HG03432 (cell line): ENCODE measurements around the gene RPL22.
A peak's percentile ranks its signal among the peaks of the same experiment; 100 is the strongest.

Experiments
- ATAC-seq: cut with Tn5 transposase; IDR thresholded peaks from one replicate; pipeline ENCODE4 v1.9.1; 2021; ENCODE audit warnings: mild to moderate bottlenecking, moderate library complexity; ENCODE audit not compliant: unreplicated experiment

Gene RPL22

DNA sequence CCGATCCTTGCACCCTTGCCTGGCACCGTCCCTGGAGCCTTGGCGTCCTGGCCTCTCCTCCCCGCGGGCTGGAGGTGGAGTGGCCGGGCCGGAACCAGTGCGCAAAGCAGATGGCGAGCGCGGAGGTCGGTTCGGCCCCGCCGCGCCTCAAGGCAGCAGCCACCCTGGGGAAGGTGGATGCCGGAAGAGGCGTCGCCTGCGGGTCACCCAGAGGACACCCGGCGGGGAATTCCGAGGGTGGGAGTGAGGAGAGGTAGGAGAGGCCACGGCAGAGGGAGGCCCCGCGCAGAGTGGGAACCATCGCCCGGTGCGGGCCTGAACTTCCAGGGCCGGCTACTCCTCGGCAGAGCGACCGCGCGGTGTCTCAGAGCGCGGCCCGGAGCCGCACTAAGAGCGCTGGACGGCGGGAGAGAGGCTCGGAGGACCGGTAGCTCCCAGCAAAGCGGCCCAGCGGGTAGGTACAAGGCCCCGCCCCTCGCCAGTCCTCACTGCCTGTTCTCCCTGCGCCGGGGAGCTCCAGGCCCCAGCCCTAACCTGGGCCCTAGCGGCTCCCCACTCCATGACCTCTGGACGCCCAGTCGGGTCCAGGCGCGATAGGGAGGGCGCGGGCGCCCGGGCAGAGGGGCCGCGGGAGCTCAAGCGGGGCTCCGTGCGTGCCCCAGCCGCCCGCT lies 6.6 kb upstream of the RPL22 start, which contains the start of gene RNF207:
Gene RNF207 (plus strand): TSS at position 271 of the 671 bp plus-strand sequence. CDS start 417 bp downstream, outside the sequence.
- peak; percentile 64 for ATAC-seq

DNA sequence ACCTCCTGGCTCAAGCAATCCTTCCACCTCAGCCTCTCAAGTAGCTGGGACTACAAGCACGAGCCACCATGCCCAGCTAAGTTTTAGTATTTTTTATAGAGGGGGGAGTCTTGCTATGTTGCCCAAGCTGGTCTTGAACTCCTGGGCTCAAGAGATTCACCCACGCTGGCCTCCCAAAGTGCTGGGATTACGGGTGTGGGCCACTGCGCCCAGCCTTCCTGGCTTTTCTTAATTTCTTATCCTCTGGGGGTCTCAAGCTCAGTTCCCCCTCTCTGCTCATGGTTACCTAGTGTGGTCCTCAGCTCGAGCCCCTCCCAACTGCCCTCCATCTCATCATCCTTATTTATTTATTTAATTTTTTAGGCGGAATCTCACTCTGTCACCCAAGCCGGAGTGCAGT lies 2.9 kb upstream of the RPL22 start:
- no peak for ATAC-seq

DNA sequence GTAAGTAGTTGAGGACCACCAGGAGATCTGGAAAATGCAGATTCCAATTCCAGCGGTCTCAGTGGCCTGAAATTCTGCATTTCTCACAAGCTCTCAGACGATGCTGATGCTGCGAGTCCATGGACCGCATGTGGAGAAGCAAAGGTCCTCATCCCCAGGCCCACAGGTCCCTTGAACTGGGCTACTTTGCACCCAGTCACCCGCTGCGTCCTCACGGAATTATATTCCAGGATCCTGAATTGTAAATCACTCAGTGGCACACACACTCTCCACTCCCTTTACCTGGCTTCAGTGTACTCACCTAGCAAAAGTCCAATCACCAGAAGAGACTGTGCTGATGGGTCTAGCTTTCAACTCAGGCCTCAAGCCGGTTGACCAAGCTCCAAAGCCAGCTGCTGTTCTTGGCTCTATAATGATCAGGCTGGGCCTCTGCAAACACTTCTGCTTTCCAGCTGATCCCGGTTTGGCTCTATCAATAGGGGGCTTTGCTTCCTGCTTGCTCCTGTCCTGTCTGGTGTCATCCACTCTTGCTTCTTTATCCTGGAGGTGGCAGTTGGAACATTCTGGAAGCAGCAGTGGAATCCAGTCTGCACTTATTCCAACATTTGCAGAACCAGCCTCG lies 904 bp upstream of the RPL22 start:
- no peak for ATAC-seq

DNA sequence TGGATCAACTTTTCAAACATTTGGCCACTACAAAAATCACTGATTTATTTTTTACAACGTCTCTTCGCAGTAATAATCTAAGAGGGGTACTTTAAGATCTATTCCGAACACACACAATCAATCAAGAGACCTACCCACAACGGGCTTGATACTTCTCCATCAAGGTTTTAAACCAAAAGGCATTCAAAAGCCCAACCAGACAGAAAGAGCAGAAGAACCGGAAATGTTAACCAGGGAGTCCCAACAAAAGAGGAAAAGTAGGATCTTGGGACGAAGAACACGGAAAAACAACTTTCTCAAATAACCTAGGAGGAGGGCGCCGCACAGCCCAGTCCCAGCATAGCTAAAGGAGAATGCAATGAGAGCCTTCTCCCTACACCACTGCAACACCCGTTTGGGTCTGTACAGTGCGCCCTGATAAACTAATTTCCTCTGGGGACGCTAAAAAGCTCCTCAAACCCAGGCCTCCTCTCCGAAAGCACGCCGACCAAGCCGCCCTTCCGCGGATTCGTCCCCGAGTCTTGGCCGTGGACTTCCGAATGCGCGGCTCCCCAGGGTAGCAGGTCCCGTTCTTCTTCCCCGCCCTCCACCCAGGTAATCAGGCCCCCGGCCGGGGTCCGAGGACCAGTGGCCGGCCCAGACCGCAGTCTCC lies 623 bp downstream of the RPL22 start:
- ATAC-seq: peak; percentile 27

DNA sequence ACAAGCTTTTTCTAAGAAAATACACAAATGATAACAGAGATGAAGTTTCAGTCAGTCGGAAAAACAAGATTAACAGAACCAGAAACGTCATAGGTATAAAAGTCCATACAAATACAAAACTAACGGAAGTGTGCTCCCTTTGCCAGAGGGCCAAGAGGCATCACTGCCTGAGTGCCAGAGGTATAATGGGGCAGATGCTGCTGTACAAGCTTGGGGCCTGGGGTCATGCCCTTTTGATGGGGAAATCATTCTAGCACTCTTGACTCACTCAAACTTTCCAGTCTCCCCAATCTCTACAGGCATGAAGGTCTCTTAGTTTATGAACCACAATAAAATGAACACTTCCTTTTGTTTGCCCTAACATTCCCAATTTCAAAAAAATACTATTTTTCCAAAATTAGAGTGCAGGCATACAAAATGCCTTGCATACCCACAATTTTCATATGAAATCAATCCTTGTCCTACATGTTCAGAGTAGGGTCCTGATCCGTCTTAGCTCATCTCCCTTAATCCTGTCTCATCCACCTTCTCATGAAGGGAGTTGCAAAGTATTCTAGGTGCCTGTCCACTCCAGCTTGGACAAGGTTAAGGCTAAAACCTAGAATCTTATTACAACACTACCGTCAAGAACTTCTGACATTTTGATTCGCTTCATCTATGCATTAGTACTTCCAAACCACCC lies 1.5 kb downstream of the RPL22 start:
- no peak for ATAC-seq

DNA sequence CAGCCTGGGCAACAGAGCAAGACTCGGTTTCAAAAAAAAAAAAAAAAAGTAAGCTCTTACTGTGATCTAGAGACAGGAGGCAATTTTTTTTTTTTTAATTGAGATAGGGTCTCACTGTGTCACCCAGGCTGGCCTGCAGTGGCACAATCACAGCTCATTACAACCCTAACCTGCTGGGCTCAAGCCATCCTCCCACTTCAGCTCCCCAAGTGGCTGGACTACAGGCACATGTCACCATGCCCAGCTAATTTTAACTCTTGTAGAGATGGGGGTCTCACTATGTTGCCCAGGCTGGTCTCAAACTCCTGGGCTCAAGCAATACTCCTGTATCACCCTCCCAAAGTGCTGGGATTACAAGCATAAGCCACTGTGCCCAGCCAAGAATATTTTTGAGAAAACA lies 7.4 kb downstream of the RPL22 start:
- no peak for ATAC-seq

DNA sequence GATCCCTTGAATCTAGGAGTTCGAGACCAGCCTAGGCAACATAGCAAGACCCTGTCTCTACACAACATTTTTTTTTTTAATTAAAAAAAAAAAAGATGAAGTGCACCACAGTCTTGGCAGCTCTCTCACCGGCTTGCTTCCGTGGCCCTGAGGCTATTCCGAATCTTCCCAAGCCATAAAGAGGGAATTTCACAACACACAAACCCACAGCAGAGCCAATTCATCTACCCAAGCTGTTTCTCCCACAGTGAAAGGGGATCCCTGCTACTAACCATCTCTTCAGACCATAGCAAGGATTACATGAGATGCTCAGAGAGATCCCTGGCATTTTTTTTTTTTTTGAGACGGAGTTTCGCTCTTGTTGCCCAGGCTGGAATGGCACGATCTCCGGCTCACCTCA lies 10.9 kb downstream of the RPL22 start:
- ATAC-seq: no peak

DNA sequence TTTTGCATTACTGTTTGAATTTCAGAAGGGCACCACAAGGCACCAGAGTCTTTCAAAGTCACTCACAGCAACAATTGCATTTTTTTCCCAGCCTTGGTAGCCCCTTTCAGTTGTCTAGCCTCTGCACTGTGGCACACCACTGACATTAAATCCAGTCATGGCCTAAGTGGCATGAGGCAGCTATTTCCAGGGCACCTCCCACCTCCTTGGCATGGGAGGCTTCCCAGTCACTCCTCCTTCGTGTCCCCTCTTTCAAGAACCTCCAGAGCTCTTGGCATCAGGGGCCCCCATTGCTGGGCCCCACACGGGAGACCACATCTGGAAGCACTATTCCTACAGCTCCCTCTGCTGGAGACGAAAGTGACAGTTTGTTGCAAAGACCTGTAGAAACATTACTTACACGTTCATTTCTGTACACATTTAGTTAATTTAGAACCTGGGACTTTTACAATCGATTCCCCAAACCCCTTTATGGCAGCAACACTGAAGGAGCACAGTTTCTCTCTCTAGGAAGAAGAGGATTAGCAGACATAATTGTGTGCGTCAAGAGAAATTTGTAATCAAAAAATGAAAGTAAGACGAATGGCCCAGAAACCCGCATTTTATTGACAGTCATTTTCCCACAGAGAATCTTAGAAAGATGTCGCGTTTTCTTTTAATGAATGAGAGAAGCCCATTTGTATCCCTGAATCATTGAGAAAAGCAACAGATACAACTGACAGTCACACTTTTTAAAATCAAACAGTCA lies 13.6 kb downstream of the RPL22 start:
- no peak for ATAC-seq

DNA sequence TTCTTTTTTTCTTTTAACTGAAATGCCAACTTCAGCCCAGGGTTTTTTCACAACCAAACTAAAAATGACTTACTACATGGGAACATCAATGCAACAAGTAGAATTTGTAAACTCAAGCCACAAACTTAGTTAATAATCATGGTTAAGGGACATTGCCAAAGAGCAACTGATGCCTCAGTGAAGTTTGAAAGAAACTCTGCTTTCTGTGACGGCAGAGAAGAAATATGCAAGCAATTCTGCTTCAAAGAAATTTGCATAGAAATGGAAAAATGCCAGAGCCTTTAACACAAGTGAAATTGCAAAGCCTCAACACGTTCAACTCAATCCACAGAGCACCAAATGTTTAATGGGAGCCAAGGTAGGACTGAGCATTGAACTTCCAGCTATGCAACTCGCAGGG lies 14.2 kb downstream of the RPL22 start:
- ATAC-seq: no peak

DNA sequence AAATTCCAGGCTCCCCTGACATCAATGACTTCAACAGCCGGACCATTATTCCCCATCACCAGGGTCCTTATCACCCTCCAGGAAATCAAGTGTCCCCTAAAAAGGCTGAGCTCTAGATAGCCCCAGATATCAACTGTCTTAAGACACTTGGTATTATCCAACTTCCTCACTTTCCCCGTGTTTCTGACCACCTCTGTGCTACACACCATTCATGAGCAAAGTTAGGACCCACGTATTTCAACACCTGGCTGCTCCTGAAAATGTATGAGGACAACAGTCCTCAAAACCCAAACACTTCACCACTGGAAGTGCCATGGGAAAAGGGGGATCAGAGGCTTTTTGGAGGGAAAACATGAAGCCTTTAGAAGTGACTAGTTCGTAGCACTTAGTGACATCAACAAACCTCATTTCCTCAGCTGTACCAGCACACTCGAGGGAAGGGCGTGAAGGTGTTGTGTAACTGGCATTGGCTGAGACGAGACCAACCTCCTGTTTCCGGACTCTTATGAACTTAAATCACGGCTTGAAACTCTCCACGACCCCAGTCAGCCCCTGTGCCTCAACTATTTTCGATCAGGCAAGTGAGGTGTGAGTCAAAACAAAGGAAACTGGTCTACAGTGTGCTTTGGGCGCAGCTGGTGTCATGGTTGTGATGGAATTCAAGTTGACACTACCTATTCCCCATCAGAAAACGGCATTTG lies 15.2 kb downstream of the RPL22 start:
- no peak for ATAC-seq

DNA sequence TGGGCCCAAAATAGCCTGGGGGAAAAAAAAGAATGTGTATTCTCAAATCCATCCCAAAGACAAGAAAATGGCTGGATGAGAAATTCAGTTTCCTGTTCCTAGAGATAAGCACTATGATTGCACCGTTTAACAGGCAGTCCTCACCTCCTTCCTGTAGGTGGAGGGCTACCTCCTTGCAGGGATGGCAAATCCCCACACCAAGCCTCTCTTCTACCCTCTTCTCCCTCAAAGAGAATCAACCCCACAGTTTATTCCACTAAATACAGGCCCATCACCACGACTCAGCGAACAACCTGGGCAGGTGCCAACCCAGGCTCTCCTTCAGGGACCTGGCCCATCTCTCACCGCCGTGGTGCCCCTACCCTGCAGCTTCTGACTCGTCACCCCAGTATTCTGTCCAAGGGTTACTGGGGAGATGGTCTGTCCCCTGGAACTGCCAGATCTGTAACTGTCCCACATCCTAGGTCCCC lies 15.8 kb downstream of the RPL22 start:
- no peak for ATAC-seq

DNA sequence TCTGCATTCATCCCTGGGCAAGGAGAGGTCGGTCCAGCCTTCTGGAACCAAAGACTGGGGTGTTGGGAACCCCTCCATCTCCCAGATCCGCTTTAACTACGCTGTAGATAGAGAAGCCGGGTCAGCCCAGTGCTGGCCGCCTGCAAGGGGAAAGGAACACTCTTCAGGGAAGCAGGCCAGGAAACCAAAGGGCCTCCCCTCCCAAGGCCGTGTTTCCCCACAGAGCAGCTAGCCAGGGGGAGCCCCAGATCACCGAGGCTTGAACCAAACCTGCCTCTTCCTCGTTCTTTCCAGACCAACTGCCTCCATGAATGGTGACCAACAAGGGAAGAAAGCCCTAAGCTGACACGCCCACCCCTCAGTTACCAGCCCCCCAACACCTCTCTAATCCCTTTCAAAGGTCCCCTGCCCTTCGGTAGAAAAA lies 18.0 kb downstream of the RPL22 start:
- no peak for ATAC-seq

DNA sequence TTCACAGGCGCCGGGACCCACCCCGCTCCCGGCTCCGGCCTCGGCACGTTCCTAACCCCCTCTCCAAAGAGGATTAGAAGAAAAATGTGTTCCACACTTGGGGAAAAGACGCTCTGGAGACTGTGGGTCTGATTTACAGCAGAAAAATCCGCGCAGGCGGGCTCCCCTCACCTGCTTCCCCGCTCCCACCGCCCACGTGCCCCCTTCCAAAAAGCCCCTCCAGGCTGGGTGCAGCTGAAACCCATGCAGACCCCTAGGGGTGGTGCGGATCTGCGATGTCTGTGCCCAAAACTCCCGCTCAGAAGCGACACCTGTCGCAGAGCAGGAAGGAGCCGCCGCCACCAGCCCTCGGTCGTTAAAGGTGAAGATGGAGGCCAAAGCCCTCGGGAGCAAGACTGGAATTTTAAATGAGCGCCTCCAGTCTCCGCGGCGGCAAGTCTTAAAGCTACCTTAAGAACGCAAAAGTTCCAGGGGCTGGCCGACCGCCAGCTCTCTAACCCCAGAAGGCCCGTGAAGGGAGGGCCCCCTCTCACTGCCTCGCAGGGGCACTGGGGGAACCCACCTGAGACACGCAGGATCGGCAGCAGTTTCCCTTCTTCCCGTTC lies 18.6 kb downstream of the RPL22 start:
- no peak for ATAC-seq

DNA sequence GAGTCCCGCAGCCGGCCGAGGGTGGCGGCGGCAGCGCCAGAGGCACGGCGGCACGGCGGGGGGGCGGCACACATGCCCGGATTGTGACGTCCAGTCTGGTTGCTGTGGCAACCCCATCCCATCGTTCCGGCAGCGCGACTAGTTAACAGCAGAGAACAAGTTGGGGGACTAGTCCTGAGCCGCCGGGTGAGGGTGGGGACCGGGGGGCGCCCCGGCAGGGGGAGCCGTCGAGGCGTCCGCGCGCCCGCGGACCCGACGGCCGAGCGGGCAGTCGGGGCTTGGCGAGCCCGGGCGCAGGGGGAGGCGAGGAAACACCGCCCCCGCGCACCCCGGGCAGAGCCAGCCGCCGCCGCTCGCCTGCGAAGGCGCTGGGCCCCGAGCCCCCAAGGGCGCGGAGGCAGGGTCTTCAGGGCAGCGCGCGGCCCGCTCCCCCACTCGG lies 19.1 kb downstream of the RPL22 start, which contains the start of gene CHD5:
Gene CHD5 (minus strand): TSS at position 54 of the 439 bp plus-strand sequence. CDS start 298 bp downstream, outside the sequence.
- no peak for ATAC-seq

DNA sequence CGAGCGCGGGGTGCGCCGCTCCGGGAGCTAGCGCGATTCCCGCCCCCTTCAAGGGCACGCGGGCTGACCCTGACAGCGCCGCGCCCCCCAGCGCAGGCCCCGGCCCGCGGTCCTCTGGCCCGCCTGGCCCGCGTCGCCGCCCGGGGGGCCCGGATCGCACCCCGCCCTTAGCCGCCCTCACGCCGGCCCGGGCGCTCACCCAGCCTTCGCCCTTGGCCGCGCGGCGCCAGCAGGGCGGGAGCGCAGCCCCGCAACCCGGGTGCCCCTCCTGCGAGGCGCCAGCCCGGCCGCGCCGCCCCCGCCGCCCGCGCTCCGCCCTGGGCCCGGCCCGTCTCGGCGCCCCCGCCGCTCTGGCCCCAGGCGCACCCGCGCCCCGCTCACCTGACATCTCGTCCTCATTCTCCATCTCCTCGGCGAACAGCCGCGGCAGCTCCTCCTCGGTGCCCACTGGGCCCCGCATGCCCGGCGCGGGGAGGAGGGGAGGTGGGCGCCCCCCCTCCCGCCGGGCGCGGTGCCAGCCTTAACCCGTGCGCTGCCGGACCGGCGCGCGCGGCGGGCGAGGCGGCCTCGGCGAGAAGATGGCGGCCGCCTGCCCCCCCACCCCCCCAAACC lies 19.7 kb downstream of the RPL22 start:
- no peak for ATAC-seq

DNA sequence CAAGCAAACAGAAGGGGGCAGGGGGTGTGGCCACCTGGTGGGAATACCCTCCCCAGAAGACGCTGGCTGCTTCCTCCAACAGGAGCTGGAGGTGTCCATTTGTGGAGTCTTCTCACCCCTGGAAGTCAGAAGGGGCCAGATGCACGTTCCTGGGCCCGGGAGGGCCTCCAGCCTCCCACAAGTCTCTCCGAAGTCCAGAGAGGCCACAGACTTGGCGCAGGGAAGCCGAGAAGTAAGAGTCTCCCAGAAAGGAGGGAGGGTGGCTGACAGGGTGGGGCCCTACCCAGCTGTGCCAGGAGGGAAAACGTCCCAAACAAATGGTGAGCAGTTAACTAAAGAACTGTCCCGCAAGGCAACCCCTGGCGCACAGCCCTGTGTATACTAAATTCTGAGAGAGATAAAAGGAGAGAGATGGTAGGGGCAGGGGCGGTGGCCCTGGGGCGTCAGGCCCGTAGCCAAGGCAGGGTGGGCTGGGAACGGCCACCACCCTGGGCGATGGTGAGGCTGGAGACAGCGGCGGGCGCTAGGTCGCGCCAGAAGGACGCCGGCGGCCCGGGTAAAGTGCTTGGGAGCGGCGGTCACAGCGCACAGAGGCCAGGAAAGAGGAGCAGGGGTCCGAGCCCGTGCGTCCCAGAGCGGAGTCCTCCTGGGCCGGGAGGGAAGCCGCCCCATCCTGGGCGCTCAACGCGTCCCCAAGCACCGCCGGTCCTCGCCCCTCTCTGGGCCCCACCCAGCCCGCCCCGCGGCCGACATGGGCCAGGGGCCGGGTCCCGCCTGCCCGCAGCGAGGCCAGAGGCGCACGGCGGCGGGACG lies 20.4 kb downstream of the RPL22 start:
- no peak for ATAC-seq

DNA sequence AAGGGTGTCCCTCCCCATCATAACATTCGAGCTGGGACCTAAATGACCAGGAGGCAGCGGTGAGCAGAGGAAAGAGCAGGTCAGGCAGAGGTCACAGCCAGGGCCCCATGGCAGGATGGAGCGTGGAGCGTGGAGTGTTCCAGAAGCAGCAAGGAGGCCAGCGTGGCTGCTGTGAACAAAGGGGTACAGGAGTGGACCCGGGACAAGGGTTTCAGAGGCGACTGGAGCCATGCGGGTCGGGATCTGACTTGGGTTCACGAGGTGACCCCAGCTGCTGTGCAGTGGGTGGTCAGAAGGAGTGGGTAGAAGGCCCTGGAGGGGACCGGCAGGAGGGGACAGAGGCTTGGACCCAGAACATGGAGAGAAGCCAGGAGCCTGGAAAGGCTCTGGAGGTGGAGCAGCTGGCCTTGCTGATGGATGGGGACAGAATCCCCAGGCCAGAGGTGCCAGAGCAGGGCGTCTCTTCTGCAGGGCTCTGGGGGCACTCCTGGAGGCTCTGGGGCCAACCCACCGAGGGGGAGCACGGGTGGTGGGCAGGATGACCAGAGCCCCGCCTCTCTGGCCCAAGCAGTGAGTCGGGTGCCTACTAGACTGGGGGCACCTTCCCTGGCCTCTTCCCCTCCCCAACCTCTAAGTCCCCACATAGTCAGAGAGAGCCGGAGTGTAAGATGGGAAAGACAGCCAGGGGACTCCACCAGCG lies 21.6 kb downstream of the RPL22 start:
- ATAC-seq: no peak

DNA sequence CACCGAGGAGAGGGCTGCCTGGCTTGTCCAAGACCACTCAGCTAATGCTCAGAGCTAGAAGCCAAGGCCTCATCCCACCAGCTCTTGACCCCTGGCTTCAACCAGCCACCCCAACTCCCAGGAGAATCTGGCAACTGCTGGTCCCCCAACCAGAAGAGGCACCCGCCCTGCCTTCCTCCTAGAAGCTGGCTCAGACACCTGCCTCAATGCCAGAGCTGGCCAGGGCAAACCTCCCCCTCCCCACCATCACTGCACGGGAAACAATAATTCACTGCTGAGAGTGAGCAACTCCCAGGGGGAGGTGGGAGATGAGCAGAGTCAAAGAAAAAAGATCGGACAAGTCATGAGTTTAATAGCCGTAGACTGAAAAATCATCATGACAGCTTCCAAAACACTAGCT lies 22.6 kb downstream of the RPL22 start:
- ATAC-seq: no peak
